Fibroblast of the aortic adventitia (primary cell): ENCODE data around the gene APBB1IP. TPM values are rescaled to one million over a fixed set of nuclear protein-coding genes. Genes with fewer than 3 reads are reported as not detected.
A peak's percentile ranks its signal among the peaks of the same experiment; 100 is the strongest.

Experiments
- DNase-seq: peaks from one replicate; pipeline ENCODE4 v3.0.0-alpha.2; 2010; ENCODE audit warnings: low read depth
- H3K4me3 ChIP-seq: 2 replicates; pipeline ENCODE4 v1.5.1; 2011; ENCODE audit warnings: low read depth, mild to moderate bottlenecking, control low read depth, low read length, moderate library complexity
- CTCF ChIP-seq: IDR thresholded peaks from 2 replicates; pipeline ENCODE4 v1.5.1; 2011; ENCODE audit warnings: mild to moderate bottlenecking, low read length, control low read depth, inconsistent platforms; ENCODE audit not compliant: insufficient read depth
- total RNA-seq: library from RNA; depleted of rRNA; stranded (reverse); fragments of >200 nt; gene quantifications from 2 replicates; pipeline ENCODE4 v1.2.3, GENCODE V29; 2012; ENCODE audit warnings: low replicate concordance

APBB1IP gene
- total RNA-seq, 1 donor: 2.9 TPM

GRCh38 chr10:26505491-26505890 lies 67.3 kb downstream of the APBB1IP start:
- no peak overlapping the region for H3K4me3 ChIP-seq
- no peak for TF ChIP-seq CTCF

GRCh38 chr10:26506736-26507135 lies 68.6 kb downstream of the APBB1IP start:
- TF ChIP-seq CTCF: no peak
- no peak for DNase-seq
- H3K4me3 ChIP-seq: no peak overlapping the region

More at GRCh38 chr10:26505491-26505890, 67.3 kb downstream of the APBB1IP start:
- no peak for DNase-seq

GRCh38 chr10:26507441-26507840 lies 69.3 kb downstream of the APBB1IP start:
- no peak overlapping the region for H3K4me3 ChIP-seq
- no peak for DNase-seq
- no peak for TF ChIP-seq CTCF

- DNase-seq: no peak
- H3K4me3 ChIP-seq: no peak overlapping the region
- TF ChIP-seq CTCF: no peak
Measured at GRCh38 chr10:26508016-26508415, 69.9 kb downstream of the APBB1IP start.

GRCh38 chr10:26509307-26509706 lies 71.2 kb downstream of the APBB1IP start:
- TF ChIP-seq CTCF: no peak
- no peak for DNase-seq
- H3K4me3 ChIP-seq: no peak overlapping the region

GRCh38 chr10:26513101-26513500 lies 75.0 kb downstream of the APBB1IP start:
- no peak for TF ChIP-seq CTCF
- no peak for DNase-seq
- H3K4me3 ChIP-seq: no peak overlapping the region

- DNase-seq: peak; percentile 17
- no peak for TF ChIP-seq CTCF
Measured at GRCh38 chr10:26516540-26517101, 78.5 kb downstream of the APBB1IP start.

More at GRCh38 chr10:26516540-26517101, 78.5 kb downstream of the APBB1IP start:
- no peak overlapping the region for H3K4me3 ChIP-seq
